ENCODE results near the gene RPL38. TPM values are rescaled to one million over a fixed set of nuclear protein-coding genes. Genes with fewer than 3 reads are reported as not detected.
"Not testable (repeated sequence)": the region's sequence is repeated elsewhere in the genome, so short reads cannot be mapped to it uniquely, and the experiment has no call there.

RPL38 gene
- total RNA-seq, 1 donor from 2014 or later, result 3,919 TPM

- DNase-seq (ENCODE audit: low read depth, low spot score), result no peak
Measured at GRCh38 chr17:74183411-74183810, 20.1 kb upstream of the RPL38 start.

GRCh38 chr17:74185571-74186185, 17.8 kb upstream of the RPL38 start:
- no peak for DNase-seq (ENCODE audit: low read depth, low spot score)

- no peak for DNase-seq (ENCODE audit: low read depth, low spot score)
Measured at GRCh38 chr17:74186498-74186897, 17.0 kb upstream of the RPL38 start.

DNA sequence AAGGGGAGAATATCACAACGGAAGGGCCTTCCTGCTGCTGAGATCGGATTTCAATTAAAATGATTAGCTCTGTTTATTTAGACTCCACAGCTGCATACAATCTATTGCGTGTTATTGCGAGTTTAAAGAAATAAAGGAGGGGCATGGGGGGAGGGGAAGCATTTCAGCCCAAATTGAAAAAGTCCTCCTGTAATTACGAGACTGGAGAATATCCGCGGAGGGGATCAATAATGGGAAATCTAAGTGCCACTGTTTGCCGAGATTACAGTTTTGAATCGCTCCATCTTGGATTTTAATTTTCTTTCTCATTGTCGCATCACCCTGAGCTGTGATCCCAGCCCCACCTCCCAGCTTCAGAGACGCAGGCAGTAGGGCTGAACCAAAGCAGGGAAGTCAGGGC, 15.7 kb upstream of the RPL38 start:
- no peak for DNase-seq (ENCODE audit: low read depth, low spot score)

DNA sequence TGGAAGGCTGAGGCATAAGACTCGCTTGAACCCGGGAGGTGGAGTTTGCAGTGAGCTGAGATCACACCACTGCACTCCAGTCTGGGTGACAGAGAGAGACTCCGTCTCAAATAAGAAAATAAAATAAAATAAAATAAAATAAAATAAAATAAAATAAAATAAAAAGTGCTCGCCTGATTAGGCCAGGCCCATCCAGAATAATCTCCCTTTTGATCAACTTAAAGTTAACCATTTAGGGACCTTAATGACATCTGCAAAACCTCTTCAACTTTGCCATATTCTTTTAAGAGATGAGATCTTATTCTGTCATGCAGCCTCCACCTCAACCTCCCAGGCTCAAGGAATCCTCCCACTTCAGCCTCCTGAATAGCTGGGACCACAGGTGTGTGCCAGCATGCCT, 14.8 kb upstream of the RPL38 start:
- not testable (repeated sequence) for DNase-seq (ENCODE audit: low read depth, low spot score)

DNA sequence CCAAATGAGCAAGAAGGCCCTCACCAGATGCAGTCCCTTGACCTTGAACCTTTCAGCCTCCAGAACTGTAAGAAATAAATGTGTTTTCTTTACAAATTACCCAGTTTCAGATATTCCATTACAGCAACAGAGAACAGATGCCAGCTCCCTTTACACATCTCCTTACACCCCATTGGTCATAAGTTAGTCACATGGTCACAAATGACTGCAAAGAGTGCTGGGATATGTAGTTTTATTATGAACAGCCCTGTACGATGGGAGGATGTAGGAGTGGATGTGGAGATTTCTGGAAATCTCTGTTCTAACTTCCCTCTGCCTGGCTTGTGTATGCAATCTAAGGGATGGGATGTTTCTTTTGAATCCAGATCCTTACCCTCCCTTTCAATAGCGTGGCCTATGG, 13.3 kb upstream of the RPL38 start:
- no peak for DNase-seq (ENCODE audit: low read depth, low spot score)

- no peak for DNase-seq (ENCODE audit: low read depth, low spot score)
Measured at GRCh38 chr17:74190807-74191406, 12.6 kb upstream of the RPL38 start.

DNA sequence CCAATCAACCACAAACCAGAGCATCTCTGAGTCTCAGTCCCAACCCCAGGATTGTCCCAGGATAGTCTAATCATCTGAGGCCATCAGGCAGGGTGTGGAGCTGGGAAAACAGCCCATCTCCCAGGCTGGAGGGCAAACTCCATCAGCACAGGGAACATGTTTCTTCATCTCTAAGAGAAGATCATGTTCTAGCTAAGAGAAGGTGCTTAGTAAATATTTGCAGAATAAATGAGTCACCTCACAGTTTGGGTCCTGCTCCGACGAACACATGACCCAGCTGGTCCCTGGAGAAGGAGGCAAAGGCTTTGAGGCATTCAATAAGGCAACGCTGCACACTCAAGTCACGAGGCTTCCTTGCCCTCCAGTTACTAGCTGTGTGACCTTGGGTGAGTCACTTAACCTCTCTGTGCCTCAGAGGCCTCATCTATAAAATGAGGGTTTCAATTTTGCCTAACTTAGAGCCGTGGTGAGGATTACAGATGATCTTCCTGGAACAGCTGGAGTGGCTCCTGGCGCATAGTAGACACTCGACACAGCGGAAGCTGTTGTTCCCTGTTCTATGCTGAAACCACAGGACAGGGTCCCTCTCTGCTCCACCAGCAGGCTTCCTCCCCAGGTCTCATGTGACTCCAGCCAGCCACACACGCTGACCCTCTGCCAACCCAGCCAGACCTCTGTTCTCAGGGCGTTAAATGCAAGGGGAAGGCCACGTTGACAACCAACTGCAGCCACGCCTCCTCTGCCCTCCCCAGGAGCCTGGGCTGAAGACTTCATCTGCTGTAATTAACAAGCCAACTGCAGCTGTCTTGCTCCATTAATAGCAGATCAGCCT, 10.3 kb upstream of the RPL38 start:
- no peak for DNase-seq (ENCODE audit: low read depth, low spot score)

- no peak for DNase-seq (ENCODE audit: low read depth, low spot score)
Measured at GRCh38 chr17:74194682-74195081, 8.8 kb upstream of the RPL38 start.

DNA sequence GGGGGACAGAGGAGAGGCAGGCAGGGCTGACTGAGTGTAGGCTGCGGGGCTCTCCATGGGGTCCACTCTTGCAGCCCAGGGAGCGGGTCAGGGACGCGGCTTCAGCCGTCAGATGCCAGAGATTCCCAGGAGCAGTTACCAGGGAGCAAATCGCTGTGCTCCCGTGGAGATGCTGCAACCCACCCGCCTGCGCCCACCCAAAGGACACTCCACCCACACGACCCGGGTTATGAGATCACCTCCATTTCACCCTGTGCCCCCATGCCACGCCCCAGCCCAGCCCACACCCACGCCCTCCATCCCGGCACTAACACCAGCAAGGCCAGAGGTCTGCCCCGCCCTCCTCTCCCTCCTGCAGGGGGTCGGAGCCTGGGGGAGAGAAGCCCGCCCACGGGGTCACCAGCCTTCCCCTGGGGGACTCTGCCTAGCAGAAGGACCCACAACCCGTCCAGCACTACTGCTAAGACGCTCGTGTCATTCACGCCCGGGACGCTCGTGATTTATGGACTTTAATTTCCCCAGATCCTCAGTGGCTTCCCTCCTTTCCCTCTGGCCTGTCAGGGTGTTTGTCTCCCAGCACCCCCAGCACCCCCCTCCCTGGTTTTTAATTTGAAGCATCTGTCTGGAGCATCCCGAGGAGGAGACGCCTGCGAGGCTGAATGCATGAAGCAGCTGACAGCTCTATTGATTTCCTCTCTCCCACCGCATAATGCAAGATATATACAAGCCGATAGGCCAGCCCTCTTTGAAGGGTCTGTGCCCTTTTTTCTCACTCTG, 6.7 kb upstream of the RPL38 start:
- no peak for DNase-seq (ENCODE audit: low read depth, low spot score)

DNA sequence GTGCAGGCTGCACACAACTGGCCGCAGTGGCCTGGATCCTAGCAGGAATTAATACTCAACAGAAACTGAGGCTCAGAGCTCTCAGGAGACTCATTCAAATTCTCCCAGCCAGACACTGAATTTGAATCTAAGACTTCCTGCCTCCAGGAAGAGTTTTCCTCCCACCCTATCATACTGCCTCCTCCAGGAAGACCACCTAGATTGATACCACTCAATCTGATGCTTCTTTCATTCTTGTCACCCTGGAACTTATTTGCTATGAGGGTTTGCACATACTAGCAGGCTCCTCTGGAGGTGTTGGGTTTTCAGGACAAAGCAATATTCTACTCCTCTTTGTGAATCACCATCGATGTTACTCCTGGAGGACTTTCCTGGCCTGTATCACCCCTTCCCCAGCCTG, 5.7 kb upstream of the RPL38 start:
- DNase-seq (ENCODE audit: low read depth, low spot score), result no peak

GRCh38 chr17:74198694-74199093, 4.8 kb upstream of the RPL38 start:
- DNase-seq (ENCODE audit: low read depth, low spot score), result no peak

DNA sequence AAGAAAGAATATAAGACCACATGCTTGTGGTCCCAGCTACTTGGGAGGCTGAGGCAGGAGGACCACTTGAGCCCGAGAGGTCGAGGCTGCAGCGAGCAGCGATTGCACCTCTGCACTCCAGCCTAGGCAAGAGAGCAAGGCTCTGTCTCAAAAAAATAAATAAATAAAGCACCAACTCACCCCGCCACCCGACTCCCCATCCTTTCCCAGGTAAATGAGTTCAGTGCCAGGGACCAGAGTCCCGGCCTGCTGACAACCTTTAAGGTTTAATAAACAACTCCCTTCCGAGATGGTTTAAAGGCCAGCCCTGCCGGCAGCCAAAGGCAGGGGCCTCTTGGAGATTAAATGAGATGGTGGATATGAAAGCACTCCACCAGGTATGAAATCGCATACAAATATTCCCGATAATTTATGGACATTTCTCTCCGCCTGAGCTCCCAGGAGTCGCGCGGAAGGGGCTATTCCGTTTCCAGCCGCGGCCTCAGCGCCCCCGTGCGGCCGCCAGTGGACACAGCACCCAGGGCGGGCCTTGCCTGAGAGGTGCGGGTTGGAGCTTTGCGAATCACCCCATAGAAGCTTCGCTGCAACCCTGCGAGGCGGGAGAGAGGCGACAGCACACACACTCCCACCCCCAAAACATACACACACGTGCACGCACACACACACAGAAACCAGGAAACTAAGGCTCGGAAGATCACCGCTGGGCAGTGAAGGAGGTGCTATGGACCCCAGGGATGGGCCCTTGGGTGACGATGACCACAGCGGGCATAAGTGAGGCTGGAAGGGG, 4.0 kb upstream of the RPL38 start:
- DNase-seq (ENCODE audit: low read depth, low spot score), result no peak

- no peak for DNase-seq (ENCODE audit: low read depth, low spot score)
Measured at GRCh38 chr17:74200112-74200511, 3.4 kb upstream of the RPL38 start.

- no peak for DNase-seq (ENCODE audit: low read depth, low spot score)
Measured at GRCh38 chr17:74201250-74201649, 2.2 kb upstream of the RPL38 start.

GRCh38 chr17:74201948-74202347, 1.5 kb upstream of the RPL38 start:
- DNase-seq (ENCODE audit: low read depth, low spot score), result no peak

DNA sequence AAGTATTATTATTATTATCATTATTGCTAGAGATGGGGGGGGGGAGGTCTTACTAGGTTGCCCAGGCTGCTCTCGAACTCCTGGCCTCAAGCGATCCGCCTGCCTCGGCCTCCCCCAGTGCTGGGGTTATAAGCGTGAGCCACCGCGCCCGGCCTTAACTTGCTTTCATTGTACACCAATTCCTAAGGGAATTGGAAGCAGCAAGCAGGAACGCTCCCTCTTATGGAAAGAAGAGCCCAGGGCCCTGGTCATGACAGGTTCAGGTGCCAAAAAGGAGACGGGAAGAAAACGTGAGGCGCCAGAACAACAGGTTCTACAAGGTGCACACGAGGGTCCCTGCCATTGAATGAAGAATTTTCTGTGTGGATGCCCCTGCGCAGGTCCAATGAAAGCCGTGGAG, 540 bp upstream of the RPL38 start:
- no peak for DNase-seq (ENCODE audit: low read depth, low spot score)

DNA sequence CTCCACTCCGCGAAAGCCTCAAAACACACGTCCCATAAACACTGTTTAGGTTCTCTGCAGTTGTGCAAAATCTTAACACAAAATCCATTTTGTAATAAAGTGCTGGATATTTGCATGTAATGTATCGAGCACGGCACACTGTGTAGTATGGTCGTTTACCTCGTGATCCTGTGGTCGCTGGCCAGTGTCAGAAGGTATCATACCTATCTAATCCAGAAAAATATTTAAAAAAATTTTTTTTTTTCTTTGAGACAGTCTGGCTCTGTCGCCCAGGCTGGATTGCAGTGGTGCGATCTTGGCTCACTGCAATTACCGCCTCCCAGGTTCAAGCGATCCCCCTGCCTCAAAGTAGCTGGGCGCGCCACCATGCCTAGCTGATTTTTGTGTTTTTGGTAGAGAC, 996 bp downstream of the RPL38 start:
- DNase-seq (ENCODE audit: low read depth, low spot score), result no peak

DNA sequence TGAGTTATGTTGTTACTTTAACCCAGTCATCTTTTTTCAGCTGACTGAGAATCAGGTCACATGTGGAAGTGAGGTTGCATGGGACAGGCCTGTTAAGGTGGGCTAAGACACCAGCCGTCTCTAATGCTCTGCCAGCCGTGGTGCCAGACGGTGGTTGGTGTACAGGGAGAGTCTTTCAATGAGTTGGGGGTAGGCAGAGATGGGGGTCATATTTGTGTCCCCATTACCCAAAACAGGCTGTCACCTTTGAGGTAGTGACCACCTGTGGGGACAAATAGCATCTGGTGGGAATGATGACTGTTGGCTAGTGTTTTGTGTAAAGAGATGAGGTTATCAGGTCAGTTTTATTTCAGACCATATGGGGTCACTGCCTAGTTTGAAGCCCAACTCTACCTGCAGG, 1.8 kb downstream of the RPL38 start:
- no peak for DNase-seq (ENCODE audit: low read depth, low spot score)

- no peak for DNase-seq (ENCODE audit: low read depth, low spot score)
Measured at GRCh38 chr17:74206332-74206818, 2.9 kb downstream of the RPL38 start.

Measured in pulmonary artery endothelial cell (primary cell).